ENCODE data around the gene CSF2. TPM values are rescaled to one million over a fixed set of nuclear protein-coding genes. Genes with fewer than 3 reads are reported as not detected.

Gene CSF2
- total and polyA plus RNA-seq, 2 of the 4 experiments (the other 2 are of a cell fraction), result 0.31 TPM; not detected in 1

- Histone ChIP-seq H2BK20ac (ENCODE audit: low read depth, low read length) (no peak overlapping the region), H2BK15ac (ENCODE audit: low read depth, low read length) (no peak overlapping the region), H3K9me1 (ENCODE audit: insufficient read depth, low read length) (0 out of 2 replicates have a peak, but pooled peaks cover 3% of the 10 kb centered on the region), H3K14ac (replicated peaks; ENCODE audit: low read depth, low read length) (no peak overlapping the region), H3K27ac (ENCODE audit: insufficient read depth, low read length) (no peak overlapping the region), H3K56ac (ENCODE audit: extremely low read depth, insufficient read depth, low read length) (no peak overlapping the region), H3K9me3 (ENCODE audit: control insufficient read depth, insufficient read depth, low read length) (no peaks in the 10 kb centered on the region), H2BK120ac (ENCODE audit: low read depth, low read length) (no peak overlapping the region), H3K79me1 (ENCODE audit: low read depth in 1 of 2, low read length in 2 of 2) (no peaks in the 10 kb centered on the region), H3K4me2 (ENCODE audit: low read depth, low read length) (no peak overlapping the region), H4K8ac (ENCODE audit: low read depth in 2 of 2, low read length in 2 of 2) (no peak overlapping the region), H3K18ac (ENCODE audit: low read depth, low read length) (no peak overlapping the region), H3K9ac (ENCODE audit: low read depth, low read length) (no peak overlapping the region), H4K91ac (ENCODE audit: insufficient read depth, low read depth, low read length) (no peak overlapping the region), H3K4ac (ENCODE audit: low read depth, low read length) (no peak overlapping the region), H2BK5ac (ENCODE audit: low read depth, low read length, poor library complexity, severe bottlenecking) (no peak overlapping the region), H3K4me3 (ENCODE audit: insufficient read depth, low read depth, low read length) (no peak overlapping the region), H3K4me1 (ENCODE audit: control insufficient read depth, insufficient read depth, low read length) (no peaks in the 10 kb centered on the region; the same call in 1 of the 2 replicates), H2AK9ac (replicated peaks; ENCODE audit: low read depth, low read length, poor library complexity) (no peak overlapping the region), H4K20me1 (ENCODE audit: insufficient read depth, low read length) (no peaks in the 10 kb centered on the region), H2AFZ (replicated peaks; ENCODE audit: low read length, poor library complexity) (no peak overlapping the region), H3K36me3 (ENCODE audit: control insufficient read depth, insufficient read depth, low read length) (no peaks in the 10 kb centered on the region), H2AK5ac (ENCODE audit: low read depth, low read length) (no peak overlapping the region), H3K27me3 (ENCODE audit: control insufficient read depth, insufficient read depth, low read length) (no peaks in the 10 kb centered on the region), H4K5ac (ENCODE audit: low read depth, low read length) (no peak overlapping the region), H3K23ac (ENCODE audit: low read depth, low read length) (no peak overlapping the region)
- dilution Hi-C loops (cut with HindIII; ENCODE audit: low sequenced_read_pairs, unreplicated experiment), result no loop called here
- intact Hi-C loops (cut with micrococcal nuclease), result no loop called here
- in situ Hi-C loops (cut with MboI; ENCODE audit: low sequenced_read_pairs), result loop anchor here (25.0 kb wide), 1 partner anchor 408 kb away; the partner anchor contains the start of gene IRF1
- no CpG with 5 or more reads among the region's 4 CpGs for WGBS, 2 experiments (ENCODE audit: extremely low coverage in 2 of 2, insufficient read length in 1 of 2)
- ATAC-seq (ENCODE audit: low read depth) (no peak), DNase-seq (no peak)
- no peak for TF ChIP-seq MAFK (IDR thresholded peaks at IDR 0.05; ENCODE audit: low read depth, low read length)
- TF ChIP-seq CTCF (conservative IDR thresholded peaks at IDR 0.05; ENCODE audit: low read depth, low read length), result no peak
- TF ChIP-seq NFE2L2 (IDR thresholded peaks at IDR 0.05; ENCODE audit: low read depth, low read length), result no peak
- no peak for TF ChIP-seq RFX5 (IDR thresholded peaks at IDR 0.05; ENCODE audit: low read depth, low read length)
- TF ChIP-seq CHD1 (IDR thresholded peaks at IDR 0.05; ENCODE audit: low read depth, low read length), result no peak
- TF ChIP-seq RCOR1 (IDR thresholded peaks at IDR 0.05; ENCODE audit: insufficient replicate concordance, low read length), result no peak
- no peak for TF ChIP-seq RAD21 (IDR thresholded peaks at IDR 0.05; ENCODE audit: low read length)
- TF ChIP-seq CEBPB (IDR thresholded peaks at IDR 0.05; ENCODE audit: low read depth, low read length), result no peak
- no peak for TF ChIP-seq MXI1 (IDR thresholded peaks at IDR 0.05; ENCODE audit: borderline replicate concordance, low read depth, low read length)
- TF ChIP-seq SMC3 (IDR thresholded peaks at IDR 0.05; ENCODE audit: low read depth, low read length), result no peak
- no peak for TF ChIP-seq USF2 (IDR thresholded peaks at IDR 0.05; ENCODE audit: low read depth, low read length)
- CTCF ChIA-PET, result no interaction called here
- BruUV-seq (replicated peaks), result no TSS peak
- POLR2A ChIA-PET (ENCODE audit: unreplicated experiment), result no interaction called here
Measured at GRCh38 chr5:132079081-132079480, 5.5 kb downstream of the CSF2 start.
